B cell (primary cell): ENCODE measurements around the gene TMEM26. TPM values are rescaled to one million over a fixed set of nuclear protein-coding genes. Genes with fewer than 3 reads are reported as not detected.

Experiments
- ATAC-seq: fragments of 200-7000 bp; cut with Tn5 transposase; one replicate; pipeline ENCODE4 v1.10.0; 2021; ENCODE audit warnings: low read depth, mild to moderate bottlenecking, moderate number of reproducible peaks, moderate library complexity
- CTCF ChIA-PET: fragments of 350-600 bp; sonication (Branson Sonifier 250); formaldehyde crosslinking; loops from one replicate; lab custom pipeline; 2021; ENCODE audit warnings: antibody characterized with exemption, inconsistent platforms; lab: Charles Lee
- POLR2A ChIA-PET: fragments of 350-600 bp; sonication (Branson Sonifier 250); formaldehyde crosslinking; loops from one replicate; lab custom pipeline; 2021; ENCODE audit warnings: antibody characterized with exemption; lab: Charles Lee
- DNase-seq: peaks from one replicate; pipeline ENCODE4 v3.0.0; 2013
- H2AFZ ChIP-seq: 2 replicates; pipeline ENCODE4 v1.6.1; 2012; ENCODE audit warnings: mild to moderate bottlenecking, low read depth, low read length; ENCODE audit not compliant: insufficient read depth, poor library complexity, severe bottlenecking
- H3K27ac ChIP-seq, 2 donors: 1 replicate in 1 of 2; 2 replicates in 1 of 2; pipeline ENCODE4 v1.5.1; 2012 to 2013; ENCODE audit warnings: low read length in 2 of 2, mild to moderate bottlenecking in 2 of 2, moderate library complexity in 1 of 2
- H3K27me3 ChIP-seq, 4 experiments: fragments of 200-600 bp in 1 of 4; sonication (generic) in 1 of 4; replicated peaks in 1 of 4; 1 replicate in 2 of 4; 2 replicates in 2 of 4; pipeline versions ENCODE4 v1.6.1 to v1.7.0; 2013 to 2016; ENCODE audit warnings: low read length in 3 of 4, mild to moderate bottlenecking in 2 of 4, mixed read lengths in 1 of 4, moderate library complexity in 1 of 4; ENCODE audit not compliant: insufficient read depth in 4 of 4, control insufficient read depth in 3 of 4; ENCODE audit errors: control extremely low read depth in 1 of 4
- H3K36me3 ChIP-seq, 2 experiments: replicated peaks in 1 of 2; 1 replicate in 1 of 2; 2 replicates in 1 of 2; pipeline versions ENCODE4 v1.6.1 to v1.7.1; 2013; ENCODE audit warnings: low read length in 1 of 2; ENCODE audit not compliant: insufficient read depth in 2 of 2, control insufficient read depth in 1 of 2; ENCODE audit errors: control extremely low read depth in 1 of 2, extremely low read depth in 1 of 2
- H3K4me1 ChIP-seq, 2 donors: fragments of 200-600 bp in 1 of 2; sonication (generic) in 1 of 2; 1 replicate in 1 of 2; 2 replicates in 1 of 2; pipeline versions ENCODE4 v1.5.1 to v1.6.1; 2013 to 2017; ENCODE audit warnings: low read length in 2 of 2; ENCODE audit not compliant: control insufficient read depth in 2 of 2, insufficient read depth in 2 of 2
- H3K4me2 ChIP-seq: replicated peaks from 2 replicates; pipeline ENCODE3; 2012; ENCODE audit warnings: mild to moderate bottlenecking, low read depth, low read length; ENCODE audit not compliant: poor library complexity, severe bottlenecking
- H3K4me3 ChIP-seq, 5 experiments: fragments of 200-600 bp in 1 of 5; sonication (generic) in 1 of 5; 1 replicate in 3 of 5; 2 replicates in 2 of 5; pipeline versions ENCODE4 v1.5.1 to v1.7.0; 2011 to 2016; ENCODE audit warnings: low read length in 4 of 5, mild to moderate bottlenecking in 4 of 5, low read depth in 2 of 5, control low read depth in 1 of 5, moderate library complexity in 1 of 5; ENCODE audit not compliant: insufficient read depth in 1 of 5; ENCODE audit errors: control extremely low read depth in 1 of 5, extremely low read depth in 1 of 5
- H3K79me2 ChIP-seq: fragments of 200-600 bp; sonication (generic); one replicate; pipeline ENCODE4 v1.6.0; 2016; ENCODE audit warnings: low read length; ENCODE audit not compliant: control insufficient read depth, insufficient read depth
- H3K9ac ChIP-seq: fragments of 200-600 bp; sonication (generic); 2 replicates; pipeline ENCODE4 v1.6.1; 2017; ENCODE audit warnings: mild to moderate bottlenecking, low read length, moderate library complexity
- H3K9me3 ChIP-seq, 3 donors: one replicate each; pipeline versions ENCODE4 v1.6.1 to v1.7.1; 2013; ENCODE audit warnings: low read length in 2 of 3; ENCODE audit not compliant: control insufficient read depth in 2 of 3, insufficient read depth in 1 of 3; ENCODE audit errors: control extremely low read depth in 1 of 3
- H4K20me1 ChIP-seq: 2 replicates; pipeline ENCODE4 v1.6.0; 2012; ENCODE audit warnings: mild to moderate bottlenecking, low read length; ENCODE audit not compliant: insufficient read depth, control insufficient read depth, poor library complexity, severe bottlenecking
- H3K27ac Mint-ChIP-seq: one replicate; pipeline ENCODE4 v1.8.0; 2021; ENCODE audit warnings: mixed read lengths
- H3K27me3 Mint-ChIP-seq: one replicate; pipeline ENCODE4 v1.8.0; 2021; ENCODE audit warnings: mixed read lengths
- H3K4me1 Mint-ChIP-seq: one replicate; pipeline ENCODE4 v1.8.0; 2021; ENCODE audit warnings: mixed read lengths
- H3K4me3 Mint-ChIP-seq: one replicate; pipeline ENCODE4 v1.8.0; 2021; ENCODE audit warnings: mixed read lengths
- H3K9me3 Mint-ChIP-seq: one replicate; pipeline ENCODE4 v1.8.0; 2022; ENCODE audit warnings: mixed read lengths; ENCODE audit not compliant: insufficient read depth
- EZH2 ChIP-seq: IDR thresholded peaks from 2 replicates; pipeline ENCODE4 v1.6.1; 2012; ENCODE audit warnings: borderline replicate concordance, low read depth, mild to moderate bottlenecking, moderate library complexity, low read length; ENCODE audit not compliant: insufficient read depth, poor library complexity, severe bottlenecking
- WGBS: methylation state at CpG from one replicate; pipeline ENCODE4 v1.1.5; 2013; ENCODE audit warnings: missing lambda C conversion rate; ENCODE audit not compliant: insufficient coverage; 5-methylcytosine and 5-hydroxymethylcytosine counted together
- intact Hi-C: fragments of 100-400 bp; cut with micrococcal nuclease; formaldehyde crosslinking; loops from one replicate; pipeline ENCODE4 v1.10.0; 2022
- polyA plus RNA-seq: library from polyadenylated mRNA; depleted of rRNA; stranded (reverse); fragments of >200 nt; gene quantifications from 2 replicates; pipeline ENCODE4 v1.2.3, GENCODE V29; 2012
- total RNA-seq, 2 donors: library from RNA; stranded (reverse); fragments of 120-200 nt in 1 of 2; gene quantifications; 1 replicate in 1 of 2; 2 replicates in 1 of 2; pipeline versions ENCODE4 v1.2.3 to v1.2.4, GENCODE V29; 2013 to 2022
- TF ChIP-seq, protein P1 (sequence below): fragments of 200-600 bp; IDR thresholded peaks from one replicate; pipeline ENCODE4 v1.8.0; 2022; ENCODE audit warnings: antibody characterized with exemption, mild to moderate bottlenecking

TMEM26 gene
- total and polyA plus RNA-seq, 2 donors (not counting 1 experiment from before 2014, with no cell fraction given), result not detected

DNA sequence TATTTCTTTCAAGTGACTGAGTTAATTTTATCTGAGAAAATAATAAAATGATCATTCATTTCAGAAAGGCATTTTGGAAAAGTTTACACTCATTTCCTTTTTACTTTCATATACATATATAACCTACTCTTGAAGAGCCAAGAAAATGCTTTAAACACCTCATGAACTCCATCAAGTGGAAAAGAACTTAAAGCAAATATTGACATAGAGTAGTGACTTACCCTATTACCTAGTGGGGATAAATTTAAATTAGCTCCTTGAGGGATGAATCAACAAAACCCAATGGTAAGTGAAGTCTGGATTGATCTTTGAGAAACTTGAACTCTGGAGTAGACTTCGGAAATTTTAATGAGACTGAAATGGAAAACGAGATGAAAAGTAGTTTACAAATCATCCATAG is 88.6 kb downstream of the TMEM26 start:
- Mint-ChIP-seq H3K9me3 (no peaks in the 10 kb centered on the region), H3K4me3 (no peak overlapping the region), H3K27me3 (peaks cover 4% of the 10 kb centered on the region), H3K27ac (no peak overlapping the region), H3K4me1 (no peaks in the 10 kb centered on the region)
- peaks cover 0 to 1% (median 0%) of the 10 kb centered on the region in 3 donors for H3K9me3 ChIP-seq
- H3K9ac ChIP-seq, result no peak overlapping the region
- ChIA-PET POLR2A (no interaction called here), CTCF (no interaction called here)
- 100% methylated on average over 1 of the region's 2 CpGs for WGBS
- no peak overlapping the region for H3K4me2 ChIP-seq
- ATAC-seq (no peak), DNase-seq (no peak)
- H3K27me3 ChIP-seq, result no peaks in the 10 kb centered on the region
- no peaks in the 10 kb centered on the region for H3K79me2 ChIP-seq
- no peak overlapping the region for H3K4me3 ChIP-seq
- intact Hi-C loops, result no loop called here
- H3K27ac ChIP-seq, result no peak overlapping the region
- H4K20me1 ChIP-seq, result no peaks in the 10 kb centered on the region
- no peak overlapping the region for H2AFZ ChIP-seq
- H3K4me1 ChIP-seq, result no peaks in the 10 kb centered on the region
- H3K36me3 ChIP-seq, result no peaks in the 10 kb centered on the region
- TF ChIP-seq, protein P1, sequence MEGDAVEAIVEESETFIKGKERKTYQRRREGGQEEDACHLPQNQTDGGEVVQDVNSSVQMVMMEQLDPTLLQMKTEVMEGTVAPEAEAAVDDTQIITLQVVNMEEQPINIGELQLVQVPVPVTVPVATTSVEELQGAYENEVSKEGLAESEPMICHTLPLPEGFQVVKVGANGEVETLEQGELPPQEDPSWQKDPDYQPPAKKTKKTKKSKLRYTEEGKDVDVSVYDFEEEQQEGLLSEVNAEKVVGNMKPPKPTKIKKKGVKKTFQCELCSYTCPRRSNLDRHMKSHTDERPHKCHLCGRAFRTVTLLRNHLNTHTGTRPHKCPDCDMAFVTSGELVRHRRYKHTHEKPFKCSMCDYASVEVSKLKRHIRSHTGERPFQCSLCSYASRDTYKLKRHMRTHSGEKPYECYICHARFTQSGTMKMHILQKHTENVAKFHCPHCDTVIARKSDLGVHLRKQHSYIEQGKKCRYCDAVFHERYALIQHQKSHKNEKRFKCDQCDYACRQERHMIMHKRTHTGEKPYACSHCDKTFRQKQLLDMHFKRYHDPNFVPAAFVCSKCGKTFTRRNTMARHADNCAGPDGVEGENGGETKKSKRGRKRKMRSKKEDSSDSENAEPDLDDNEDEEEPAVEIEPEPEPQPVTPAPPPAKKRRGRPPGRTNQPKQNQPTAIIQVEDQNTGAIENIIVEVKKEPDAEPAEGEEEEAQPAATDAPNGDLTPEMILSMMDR, result no peak
- TF ChIP-seq EZH2, result no peak

DNA sequence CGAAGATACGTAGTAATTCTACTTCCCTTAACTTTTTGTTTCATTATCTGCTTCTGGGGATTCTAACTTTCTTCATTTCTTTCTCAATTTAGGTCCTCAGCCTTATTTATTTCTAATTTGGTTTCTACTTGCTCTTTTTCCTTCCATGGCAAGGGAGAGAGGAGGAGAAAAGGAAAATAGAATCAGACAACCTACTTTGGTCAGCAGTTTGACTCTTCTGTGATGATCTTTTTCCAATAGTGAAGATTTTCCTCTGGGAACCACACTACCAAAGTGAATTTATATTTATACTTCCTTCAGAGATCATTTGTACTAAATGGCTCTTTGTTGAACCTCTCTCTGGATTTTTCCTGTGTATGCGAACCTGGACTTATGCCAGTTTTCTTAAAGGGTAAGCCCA is 90.2 kb downstream of the TMEM26 start:
- Histone ChIP-seq H3K9me3 (peaks cover 0 to 1% (median 0%) of the 10 kb centered on the region in 3 donors), H4K20me1 (no peaks in the 10 kb centered on the region), H3K9ac (no peak overlapping the region), H3K36me3 (no peaks in the 10 kb centered on the region), H3K27ac (no peak overlapping the region), H3K4me3 (no peak overlapping the region), H2AFZ (no peak overlapping the region), H3K4me2 (no peak overlapping the region), H3K4me1 (no peaks in the 10 kb centered on the region), H3K27me3 (no peaks in the 10 kb centered on the region), H3K79me2 (no peaks in the 10 kb centered on the region)
- CTCF ChIA-PET, result no interaction called here
- Mint-ChIP-seq H3K4me1 (no peaks in the 10 kb centered on the region), H3K27ac (no peak overlapping the region), H3K9me3 (no peaks in the 10 kb centered on the region), H3K27me3 (no peaks in the 10 kb centered on the region), H3K4me3 (no peak overlapping the region)
- POLR2A ChIA-PET, result no interaction called here
- intact Hi-C loops, result no loop called here
- no peak for ATAC-seq
- no peak for DNase-seq
- TF ChIP-seq, protein P1, result no peak
- TF ChIP-seq EZH2, result no peak
- WGBS, result no CpG with 5 or more reads among the region's 3 CpGs
